ENCODE measurements around the gene SLC4A1AP.

GRCh38 chr2:27638709-27639108 lies 25.0 kb upstream of the SLC4A1AP start:
- TF ChIP-seq SP1 (IDR thresholded peaks at IDR 0.05) (no peak), TARDBP (IDR thresholded peaks at IDR 0.05) (no peak), LEF1 (IDR thresholded peaks at IDR 0.05; ENCODE audit: borderline replicate concordance) (no peak), ZNF384 (IDR thresholded peaks at IDR 0.05) (no peak), ELF4 (IDR thresholded peaks at IDR 0.05) (no peak), FOXM1 (IDR thresholded peaks at IDR 0.05; ENCODE audit: borderline replicate concordance) (no peak), SUZ12 (IDR thresholded peaks at IDR 0.05) (no peak), L3MBTL2 (conservative IDR thresholded peaks at IDR 0.05) (no peak), HDGF (IDR thresholded peaks at IDR 0.05; ENCODE audit: borderline replicate concordance) (no peak), FOXA1 (IDR thresholded peaks at IDR 0.05) (no peak), NFRKB (IDR thresholded peaks at IDR 0.05) (no peak)
